Right lobe of liver (tissue), 4 donors: ENCODE data around the gene NCEH1.

Experiments
- POLR2A ChIP-seq: fragments of 450-650 bp; IDR thresholded peaks from one replicate; pipeline ENCODE4 v1.6.1; 2017; ENCODE audit warnings: antibody characterized with exemption, mild to moderate bottlenecking
- TF ChIP-seq, protein P1 (sequence below), 4 donors: fragments of 200-600 bp in 3 of 4; fragments of 450-650 bp in 1 of 4; IDR thresholded peaks; one replicate each; pipeline versions ENCODE4 v1.5.1 to v1.8.0; 2016 to 2022; ENCODE audit warnings: antibody characterized with exemption in 4 of 4, mild to moderate bottlenecking in 2 of 4
- donor health status: DM: no; HTN: no; CAD: no.
- donor health status: DM: no; HTN: no; CAD: no.
- donor health status: DM: no; HTN: yes; CAD: no.

DNA sequence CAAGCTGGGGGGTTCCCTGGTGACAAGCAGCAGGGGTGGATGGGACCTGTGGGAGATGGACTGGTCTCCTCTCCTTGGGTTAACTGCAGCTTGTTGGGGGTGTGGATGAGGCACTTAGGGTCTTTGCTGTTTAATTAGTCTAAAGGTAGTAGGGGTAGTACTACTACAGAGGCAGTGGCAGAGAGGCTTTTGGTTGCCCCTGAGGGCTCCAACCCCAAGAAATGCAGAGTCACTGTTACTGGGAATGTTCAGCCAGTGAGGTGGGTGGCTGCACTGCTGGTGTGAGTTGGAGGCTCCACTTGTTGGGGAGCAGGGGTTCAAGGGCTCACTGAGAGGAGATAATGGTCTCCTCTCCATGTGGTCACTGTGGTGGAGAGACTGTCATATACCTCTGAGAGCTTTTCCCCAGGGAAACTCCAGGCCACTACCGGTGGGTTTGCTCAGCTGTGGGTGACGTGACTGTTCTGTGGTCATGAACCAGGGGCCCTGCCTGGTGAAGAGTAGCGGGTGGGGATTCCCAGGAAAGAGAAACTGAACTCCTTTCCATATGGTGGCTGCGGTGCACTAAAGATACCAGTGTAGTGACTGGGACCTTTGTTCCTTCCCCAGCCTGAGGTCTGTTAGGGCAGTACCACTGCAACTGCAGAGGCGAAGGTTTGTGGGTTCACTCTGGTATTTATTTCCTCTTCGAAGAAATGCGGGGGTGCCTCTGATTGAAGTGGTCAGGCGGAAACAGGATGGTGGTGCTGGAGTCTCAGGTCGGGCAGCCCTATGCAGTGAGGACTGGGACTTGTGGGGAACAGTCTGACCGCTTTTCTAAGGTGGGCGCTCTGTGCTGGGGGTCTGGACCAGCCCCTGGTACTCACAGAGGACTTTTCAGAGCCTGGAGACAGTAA is 118.7 kb downstream of the NCEH1 start:
- TF ChIP-seq, protein P1, sequence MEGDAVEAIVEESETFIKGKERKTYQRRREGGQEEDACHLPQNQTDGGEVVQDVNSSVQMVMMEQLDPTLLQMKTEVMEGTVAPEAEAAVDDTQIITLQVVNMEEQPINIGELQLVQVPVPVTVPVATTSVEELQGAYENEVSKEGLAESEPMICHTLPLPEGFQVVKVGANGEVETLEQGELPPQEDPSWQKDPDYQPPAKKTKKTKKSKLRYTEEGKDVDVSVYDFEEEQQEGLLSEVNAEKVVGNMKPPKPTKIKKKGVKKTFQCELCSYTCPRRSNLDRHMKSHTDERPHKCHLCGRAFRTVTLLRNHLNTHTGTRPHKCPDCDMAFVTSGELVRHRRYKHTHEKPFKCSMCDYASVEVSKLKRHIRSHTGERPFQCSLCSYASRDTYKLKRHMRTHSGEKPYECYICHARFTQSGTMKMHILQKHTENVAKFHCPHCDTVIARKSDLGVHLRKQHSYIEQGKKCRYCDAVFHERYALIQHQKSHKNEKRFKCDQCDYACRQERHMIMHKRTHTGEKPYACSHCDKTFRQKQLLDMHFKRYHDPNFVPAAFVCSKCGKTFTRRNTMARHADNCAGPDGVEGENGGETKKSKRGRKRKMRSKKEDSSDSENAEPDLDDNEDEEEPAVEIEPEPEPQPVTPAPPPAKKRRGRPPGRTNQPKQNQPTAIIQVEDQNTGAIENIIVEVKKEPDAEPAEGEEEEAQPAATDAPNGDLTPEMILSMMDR (IDR thresholded peaks at IDR 0.05) = no peak
- no peak for TF ChIP-seq POLR2A
